Small intestine (tissue), 7 donors: Measurements from ENCODE around the gene GPD1L. TPM values are rescaled to one million over a fixed set of nuclear protein-coding genes. Genes with fewer than 3 reads are reported as not detected.

Experiments
- DNase-seq, 2 donors: peaks; one replicate each; pipeline versions ENCODE4 v3.0.0 to v3.0.0-alpha.2; 2013
- FAIRE-seq: peaks from 2 replicates; lab custom pipeline; 2012; peaks lifted over from hg19 to GRCh38; lab: Jason Lieb, UNC
- H3K27ac ChIP-seq, 3 donors: one replicate each; pipeline ENCODE4 v1.5.1; 2013; ENCODE audit warnings: low read length in 2 of 3, mild to moderate bottlenecking in 2 of 3, control low read depth in 1 of 3, inconsistent platforms in 1 of 3, low read depth in 1 of 3, moderate library complexity in 1 of 3
- H3K27me3 ChIP-seq, 3 donors: one replicate each; pipeline ENCODE4 v1.6.1; 2013; ENCODE audit warnings: low read length in 3 of 3, inconsistent platforms in 1 of 3; ENCODE audit not compliant: control insufficient read depth in 3 of 3, insufficient read depth in 3 of 3
- H3K36me3 ChIP-seq, 3 donors: one replicate each; pipeline ENCODE4 v1.6.1; 2013; ENCODE audit warnings: low read length in 3 of 3, inconsistent platforms in 1 of 3, low read depth in 1 of 3, mild to moderate bottlenecking in 1 of 3, moderate library complexity in 1 of 3; ENCODE audit not compliant: control insufficient read depth in 3 of 3, insufficient read depth in 2 of 3
- H3K4me1 ChIP-seq, 3 donors: one replicate each; pipeline ENCODE4 v1.6.1; 2013; ENCODE audit warnings: low read length in 2 of 3, inconsistent platforms in 1 of 3, low read depth in 1 of 3, mild to moderate bottlenecking in 1 of 3, moderate library complexity in 1 of 3; ENCODE audit not compliant: control insufficient read depth in 3 of 3, insufficient read depth in 2 of 3
- H3K4me3 ChIP-seq, 3 donors: one replicate each; pipeline ENCODE4 v1.5.1; 2013; ENCODE audit warnings: low read length in 3 of 3, control low read depth in 1 of 3, inconsistent platforms in 1 of 3, low read depth in 1 of 3, mild to moderate bottlenecking in 1 of 3, moderate library complexity in 1 of 3
- H3K9me3 ChIP-seq, 2 donors: one replicate each; pipeline ENCODE4 v1.6.1; 2013; ENCODE audit warnings: low read depth in 1 of 2, low read length in 1 of 2; ENCODE audit not compliant: control insufficient read depth in 2 of 2, insufficient read depth in 1 of 2
- WGBS, 3 donors: extraction: QIAGEN DNeasy Blood & Tissue Kit; methylation state at CpG; one replicate each; pipeline ENCODE4 v1.1.7; 2013; 5-methylcytosine and 5-hydroxymethylcytosine counted together
- polyA plus RNA-seq, 4 donors: library from polyadenylated mRNA; stranded (reverse) in 3 of 4; unstranded in 1 of 4; fragments of 200-250 nt in 3 of 4; fragments of 120-200 nt in 1 of 4; gene quantifications; one replicate each; pipeline versions ENCODE4 v1.2.1 to v1.2.3, GENCODE V29; 2013
- donor health status: healthy with polysubstance abuse.
- donor health status: control.
- donor health status: control.
- donor health status: Bipolar disorder and iron deficiency.
- donor health status: healthy.

GPD1L gene
- polyA plus RNA-seq, 4 donors: 15.0 to 58.1 (median 27.3) TPM

DNA sequence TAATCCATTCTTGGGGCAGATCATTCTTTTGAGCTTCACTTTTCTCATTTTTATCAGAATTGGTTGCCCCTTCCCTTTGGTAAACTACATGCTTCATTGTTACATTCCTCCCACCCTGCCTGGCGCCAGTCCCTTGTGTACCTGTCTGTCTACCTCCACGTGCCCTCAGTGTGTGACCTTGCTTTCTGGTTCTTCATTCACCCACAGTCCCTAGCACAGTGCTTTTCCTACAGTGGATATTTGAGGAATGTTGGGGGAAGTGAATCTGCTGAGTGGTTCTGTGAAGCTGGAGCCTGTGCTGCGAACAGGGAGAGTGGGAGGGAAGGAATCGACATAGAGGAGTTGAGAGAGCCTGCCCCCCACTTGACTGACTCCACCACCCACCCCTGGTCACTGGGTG, 23.4 kb downstream of the GPD1L start:
- Histone ChIP-seq H3K27ac (no peak overlapping the region), H3K4me1 (no peaks in the 10 kb centered on the region), H3K4me3 (no peak overlapping the region), H3K27me3 (no peaks in the 10 kb centered on the region), H3K9me3 (no peaks in the 10 kb centered on the region), H3K36me3 (peaks cover 0 to 14% (median 4%) of the 10 kb centered on the region in 3 donors)
- WGBS, 3 donors: 85 to 93% (median 90%) methylated on average over 4 of the region's 4 CpGs
- no peak for DNase-seq
- FAIRE-seq: no peak

- FAIRE-seq (no peak), DNase-seq (no peak)
- Histone ChIP-seq H3K36me3 (peaks cover 0 to 15% (median 6%) of the 10 kb centered on the region in 3 donors), H3K9me3 (no peaks in the 10 kb centered on the region), H3K4me1 (no peaks in the 10 kb centered on the region), H3K4me3 (no peak overlapping the region), H3K27me3 (no peaks in the 10 kb centered on the region), H3K27ac (no peak overlapping the region)
Measured at GRCh38 chr3:32132121-32132520, 25.7 kb downstream of the GPD1L start.

GRCh38 chr3:32132706-32133105, 26.3 kb downstream of the GPD1L start:
- WGBS, 3 donors: 89 to 95% (median 91%) methylated on average over 2 of the region's 2 CpGs
- H3K9me3 ChIP-seq: no peaks in the 10 kb centered on the region
- H3K27ac ChIP-seq: no peak overlapping the region
- H3K36me3 ChIP-seq: peaks cover 0 to 15% (median 6%) of the 10 kb centered on the region in 3 donors
- DNase-seq (no peak), FAIRE-seq (no peak)
- no peaks in the 10 kb centered on the region for H3K27me3 ChIP-seq
- H3K4me3 ChIP-seq: no peak overlapping the region
- H3K4me1 ChIP-seq: no peaks in the 10 kb centered on the region

DNA sequence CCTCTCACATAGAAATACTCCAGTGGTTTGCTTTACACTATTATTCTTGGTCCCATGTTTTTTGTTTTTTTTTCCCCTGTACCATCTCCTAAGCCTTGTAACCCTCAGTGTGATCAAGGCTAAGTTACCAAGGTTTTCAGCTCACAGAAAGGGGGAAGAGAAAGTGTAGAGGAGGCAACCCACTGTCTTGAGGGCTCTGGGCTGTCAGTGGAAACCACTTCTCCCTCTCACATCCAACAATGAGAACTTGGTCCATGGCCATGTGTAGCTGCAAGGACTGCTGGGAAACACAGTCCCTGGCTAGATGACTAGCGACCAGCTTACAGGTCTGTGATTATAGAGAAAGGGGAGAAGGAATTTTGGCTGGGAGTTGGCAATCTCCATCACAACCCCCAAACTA, 30.3 kb downstream of the GPD1L start:
- peaks cover 5 to 15% (median 6%) of the 10 kb centered on the region in 3 donors for H3K36me3 ChIP-seq
- no peak overlapping the region for H3K4me3 ChIP-seq
- WGBS, 3 donors: 88 to 92% (median 91%) methylated on average over 1 of the region's 1 CpG
- no peaks in the 10 kb centered on the region for H3K9me3 ChIP-seq
- FAIRE-seq (no peak), DNase-seq (no peak)
- H3K27ac ChIP-seq: no peak overlapping the region
- no peaks in the 10 kb centered on the region for H3K4me1 ChIP-seq
- H3K27me3 ChIP-seq: no peaks in the 10 kb centered on the region

DNA sequence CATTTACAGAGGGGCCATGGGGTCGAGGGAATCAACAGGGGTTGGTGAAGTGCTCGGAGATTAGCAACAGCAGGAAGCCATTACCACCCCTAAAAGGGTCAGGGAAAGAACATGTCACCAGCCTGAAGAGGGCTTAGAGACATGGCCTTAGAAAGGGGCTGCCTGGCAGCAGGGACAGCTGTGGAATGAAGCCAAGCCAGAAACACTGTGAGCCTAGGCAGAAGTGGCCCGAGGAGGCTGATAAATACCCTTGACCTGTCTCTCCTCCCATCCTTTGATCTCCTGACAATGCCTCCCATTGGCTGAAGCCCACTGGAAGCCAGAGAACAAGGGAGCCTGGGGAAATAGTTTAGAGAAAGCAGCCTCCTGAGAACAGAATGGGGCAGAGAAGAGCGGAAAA, 31.4 kb downstream of the GPD1L start:
- H3K9me3 ChIP-seq: no peaks in the 10 kb centered on the region
- peaks cover 5 to 15% (median 6%) of the 10 kb centered on the region in 3 donors for H3K36me3 ChIP-seq
- no peak for FAIRE-seq
- no peaks in the 10 kb centered on the region for H3K4me1 ChIP-seq
- WGBS, 3 donors: 73 to 76% (median 75%) methylated on average over 4 of the region's 4 CpGs
- H3K27ac ChIP-seq: no peak overlapping the region
- no peak for DNase-seq
- H3K4me3 ChIP-seq: no peak overlapping the region
- H3K27me3 ChIP-seq: no peaks in the 10 kb centered on the region

DNA sequence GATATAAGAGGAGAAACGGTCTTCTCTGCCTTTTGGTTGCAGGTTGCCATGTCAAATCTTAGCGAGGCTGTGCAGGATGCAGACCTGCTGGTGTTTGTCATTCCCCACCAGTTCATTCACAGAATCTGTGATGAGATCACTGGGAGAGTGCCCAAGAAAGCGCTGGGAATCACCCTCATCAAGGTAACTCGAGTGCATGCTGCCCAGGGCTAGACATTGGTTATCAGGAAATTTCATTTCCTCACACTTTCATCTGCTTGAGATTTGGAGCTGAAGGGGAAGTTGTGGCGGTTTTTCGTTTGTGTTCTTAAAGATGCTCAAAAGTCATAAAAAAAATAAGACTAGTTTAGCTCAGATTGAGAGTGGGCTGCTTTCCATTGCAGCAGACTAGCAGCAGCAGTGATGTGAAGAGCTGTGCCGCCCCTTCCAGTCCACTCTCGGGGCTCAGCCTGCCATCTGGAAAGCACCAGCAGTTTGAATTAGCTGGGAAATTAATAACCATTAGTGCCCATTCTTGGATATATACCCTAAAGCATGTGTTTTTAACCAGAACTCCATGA, 32.2 kb downstream of the GPD1L start:
- FAIRE-seq (no peak), DNase-seq (no peak)
- H3K27me3 ChIP-seq: no peaks in the 10 kb centered on the region
- WGBS, 3 donors: 58 to 85% (median 76%) methylated on average over 8 of the region's 8 CpGs
- H3K9me3 ChIP-seq: no peaks in the 10 kb centered on the region
- H3K4me3 ChIP-seq: no peak overlapping the region
- no peak overlapping the region for H3K27ac ChIP-seq
- peaks cover 5 to 15% (median 6%) of the 10 kb centered on the region in 3 donors for H3K36me3 ChIP-seq
- no peaks in the 10 kb centered on the region for H3K4me1 ChIP-seq

GRCh38 chr3:32140943-32141342, 34.5 kb downstream of the GPD1L start:
- peaks cover 5 to 8% (median 6%) of the 10 kb centered on the region in 3 donors for H3K36me3 ChIP-seq
- H3K9me3 ChIP-seq: no peaks in the 10 kb centered on the region
- no peaks in the 10 kb centered on the region for H3K4me1 ChIP-seq
- WGBS, 3 donors: 77 to 91% (median 86%) methylated on average over 5 of the region's 5 CpGs
- FAIRE-seq: no peak
- H3K27me3 ChIP-seq: no peaks in the 10 kb centered on the region
- no peak overlapping the region for H3K27ac ChIP-seq
- H3K4me3 ChIP-seq: no peak overlapping the region
- DNase-seq: no peak

GRCh38 chr3:32143849-32144757, 37.7 kb downstream of the GPD1L start:
- FAIRE-seq (no peak), DNase-seq (peak; percentile 76 to 80)
- Histone ChIP-seq H3K27ac (no peak overlapping the region), H3K27me3 (no peaks in the 10 kb centered on the region), H3K4me1 (no peaks in the 10 kb centered on the region), H3K4me3 (no peak overlapping the region), H3K9me3 (no peaks in the 10 kb centered on the region), H3K36me3 (peaks cover 3 to 14% (median 12%) of the 10 kb centered on the region in 3 donors)
- 62 to 70% (median 65%) methylated on average over 11 of the region's 11 CpGs for WGBS, 3 donors
